DOHH2 (cell line): ENCODE measurements around the gene NLK.

Experiments used
- CTCF ChIP-seq: fragments of 200-600 bp; sonication (generic); IDR thresholded peaks from one replicate; pipeline ENCODE4 v1.5.1; 2014; ENCODE audit warnings: antibody characterized with exemption, mild to moderate bottlenecking, low read depth, low read length; ENCODE audit not compliant: poor library complexity, severe bottlenecking
- EZH2phosphoT487 ChIP-seq: fragments of 200-600 bp; sonication (generic); IDR thresholded peaks from 2 replicates; pipeline ENCODE4 v1.6.1; 2017; ENCODE audit warnings: borderline replicate concordance, mild to moderate bottlenecking, antibody characterized with exemption, low read length, moderate library complexity, mixed read lengths

- no peak for TF ChIP-seq CTCF
- TF ChIP-seq EZH2phosphoT487: no peak
Observed at GRCh38 chr17:28092088-28092487, 49.6 kb downstream of the NLK start.
